GM12874 (cell line): Measurements from ENCODE around the gene NPC2.

Source experiments
- CTCF ChIP-seq: IDR thresholded peaks from 2 replicates; pipeline ENCODE4 v1.5.1; 2011; ENCODE audit warnings: low read depth, mild to moderate bottlenecking, control low read depth, low read length, moderate library complexity; ENCODE audit not compliant: insufficient read depth

Gene NPC2

GRCh38 chr14:74517731-74518130, 24.6 kb upstream of the NPC2 start:
- TF ChIP-seq CTCF, result no peak

GRCh38 chr14:74516451-74517160, 23.5 kb upstream of the NPC2 start:
- no peak for TF ChIP-seq CTCF

GRCh38 chr14:74515891-74516412, 22.8 kb upstream of the NPC2 start:
- TF ChIP-seq CTCF, result no peak

GRCh38 chr14:74514471-74514941, 21.4 kb upstream of the NPC2 start:
- no peak for TF ChIP-seq CTCF

- no peak for TF ChIP-seq CTCF
Measured at GRCh38 chr14:74511966-74512830, 19.1 kb upstream of the NPC2 start.

- no peak for TF ChIP-seq CTCF
Measured at GRCh38 chr14:74510959-74511409, 17.9 kb upstream of the NPC2 start.

- TF ChIP-seq CTCF, result no peak
Measured at GRCh38 chr14:74510223-74510931, 17.3 kb upstream of the NPC2 start.
